VCaP (cell line): ENCODE results near the gene TOP2B.

ENCODE experiments used
- H3K27ac ChIP-seq: fragments of 450-650 bp; 2 replicates; pipeline ENCODE4 v1.5.1; 2017
- TF ChIP-seq, protein P1 (sequence below): fragments of 450-650 bp; conservative IDR thresholded peaks from 2 replicates; pipeline ENCODE4 v1.5.1; 2017; ENCODE audit warnings: mild to moderate bottlenecking, moderate library complexity

The TOP2B gene

DNA sequence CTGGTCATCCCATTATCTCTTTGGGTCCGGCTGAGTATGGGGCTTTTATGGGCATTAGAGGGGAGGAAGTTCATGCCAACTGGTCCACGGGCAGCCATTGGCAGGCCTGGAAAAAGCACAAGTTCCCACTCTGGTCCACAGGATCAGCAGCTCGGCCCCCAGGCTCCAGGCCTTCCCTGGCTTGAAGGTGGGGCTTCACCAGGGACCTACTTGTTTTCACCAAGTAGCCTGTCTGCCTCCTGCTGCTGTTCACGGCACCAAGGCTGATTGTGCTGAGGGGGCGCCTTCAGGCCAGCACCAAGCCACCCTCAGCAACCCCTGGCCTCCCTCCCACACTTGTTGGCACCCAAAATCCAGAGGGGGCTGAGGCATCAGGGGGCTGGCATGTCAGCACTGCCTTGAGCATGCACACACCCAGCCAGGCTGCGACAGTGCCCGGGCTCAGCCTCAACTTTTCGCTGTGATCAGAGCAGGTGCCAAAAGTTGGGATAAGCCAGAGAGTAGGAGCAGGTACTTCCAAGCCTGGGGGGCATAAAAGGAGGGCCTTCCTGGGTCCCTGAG is 9.1 kb upstream of the TOP2B start:
- TF ChIP-seq, protein P1, sequence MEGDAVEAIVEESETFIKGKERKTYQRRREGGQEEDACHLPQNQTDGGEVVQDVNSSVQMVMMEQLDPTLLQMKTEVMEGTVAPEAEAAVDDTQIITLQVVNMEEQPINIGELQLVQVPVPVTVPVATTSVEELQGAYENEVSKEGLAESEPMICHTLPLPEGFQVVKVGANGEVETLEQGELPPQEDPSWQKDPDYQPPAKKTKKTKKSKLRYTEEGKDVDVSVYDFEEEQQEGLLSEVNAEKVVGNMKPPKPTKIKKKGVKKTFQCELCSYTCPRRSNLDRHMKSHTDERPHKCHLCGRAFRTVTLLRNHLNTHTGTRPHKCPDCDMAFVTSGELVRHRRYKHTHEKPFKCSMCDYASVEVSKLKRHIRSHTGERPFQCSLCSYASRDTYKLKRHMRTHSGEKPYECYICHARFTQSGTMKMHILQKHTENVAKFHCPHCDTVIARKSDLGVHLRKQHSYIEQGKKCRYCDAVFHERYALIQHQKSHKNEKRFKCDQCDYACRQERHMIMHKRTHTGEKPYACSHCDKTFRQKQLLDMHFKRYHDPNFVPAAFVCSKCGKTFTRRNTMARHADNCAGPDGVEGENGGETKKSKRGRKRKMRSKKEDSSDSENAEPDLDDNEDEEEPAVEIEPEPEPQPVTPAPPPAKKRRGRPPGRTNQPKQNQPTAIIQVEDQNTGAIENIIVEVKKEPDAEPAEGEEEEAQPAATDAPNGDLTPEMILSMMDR: no peak
- no peak overlapping the region for H3K27ac ChIP-seq

DNA sequence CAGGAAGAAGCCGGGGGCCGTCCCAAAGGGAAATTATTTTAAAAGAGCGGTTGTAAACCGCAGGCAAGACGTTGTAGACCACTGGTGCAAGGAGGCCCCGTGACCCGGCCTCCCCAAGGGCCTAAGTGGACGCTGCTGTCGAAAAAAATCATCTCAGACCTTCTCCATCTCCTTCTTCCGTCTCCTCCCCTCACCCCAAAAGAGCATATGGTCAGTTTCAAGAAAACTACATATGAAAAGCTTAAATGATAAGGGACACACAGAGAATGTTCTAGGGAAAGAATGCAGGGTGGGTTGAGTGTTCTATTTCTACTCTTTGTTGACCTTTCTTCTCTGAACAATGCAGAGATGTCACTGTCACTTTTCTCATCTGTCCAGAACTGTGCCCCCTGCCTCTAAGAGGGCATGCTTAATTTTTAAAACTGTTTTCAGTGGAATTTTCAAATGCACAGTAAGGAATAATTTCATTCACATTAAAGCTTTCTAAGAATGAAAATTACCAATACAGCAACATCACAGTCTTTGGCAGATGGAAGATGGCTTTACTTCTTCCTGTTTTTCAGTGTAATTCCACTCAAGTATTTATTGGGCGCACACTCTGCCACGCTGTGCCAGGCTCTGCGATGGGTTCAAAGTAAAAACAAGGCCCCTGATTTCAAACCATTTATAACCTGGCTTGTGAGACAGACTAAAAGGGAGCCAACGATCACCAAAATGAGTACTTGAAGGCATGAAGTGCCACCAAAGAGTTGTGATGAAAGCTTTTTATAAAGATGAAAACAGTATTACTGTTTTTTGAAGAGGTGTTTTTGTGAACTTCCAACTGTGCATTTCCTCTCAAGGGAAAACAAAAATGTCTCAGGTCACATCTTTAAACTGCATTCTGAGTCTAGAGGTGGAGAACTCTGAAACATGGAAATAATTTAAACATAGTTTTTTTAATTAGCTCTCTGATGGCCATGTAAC is 891 bp upstream of the TOP2B start:
- TF ChIP-seq, protein P1: no peak
- peak overlapping the region; percentile 99 for H3K27ac ChIP-seq

DNA sequence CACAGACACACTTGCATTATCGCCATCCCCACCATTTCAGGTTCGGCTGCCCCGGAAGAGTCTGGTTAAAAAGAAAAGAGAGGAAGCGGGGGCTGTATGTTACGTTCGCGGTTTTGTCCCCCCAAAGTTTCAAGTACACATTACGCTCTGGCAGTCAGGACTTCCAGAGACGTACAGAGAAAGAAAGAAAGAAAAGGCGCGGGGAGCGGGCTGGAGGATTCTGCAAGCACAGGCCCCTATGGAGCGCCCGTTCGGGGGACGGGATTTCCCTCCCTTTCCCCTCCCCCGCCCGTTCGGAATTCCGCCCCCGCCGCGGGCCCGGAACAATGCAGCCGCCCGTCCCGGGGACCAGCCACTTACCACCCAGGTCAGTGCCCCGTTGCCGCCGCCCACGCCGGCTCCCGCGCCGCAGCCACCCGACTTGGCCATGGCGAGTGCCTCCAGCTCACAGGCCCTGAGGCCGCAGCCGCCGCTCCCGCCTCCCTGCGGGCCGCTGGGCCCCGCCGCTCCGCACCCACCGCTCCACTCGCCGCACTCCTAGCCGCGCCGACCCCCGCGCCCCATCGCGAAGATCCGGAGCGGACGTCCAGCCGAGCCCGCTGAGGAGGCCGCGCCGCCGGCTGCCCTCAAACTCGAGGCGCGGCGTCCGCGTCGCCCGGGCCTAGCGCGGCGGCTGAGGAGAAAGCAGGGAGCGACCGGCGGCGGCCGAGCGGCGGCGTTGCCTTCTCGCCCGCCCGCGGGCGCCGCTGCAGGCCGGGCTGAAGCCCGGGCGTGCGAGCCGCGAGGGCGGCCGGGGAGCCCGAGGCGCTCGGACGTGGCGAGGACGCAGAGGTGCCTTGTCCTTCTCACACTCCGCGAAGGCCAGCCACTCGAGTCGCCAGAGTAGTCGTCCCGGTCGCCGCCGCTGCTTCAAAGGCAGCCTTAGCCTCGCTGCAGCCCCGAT is 567 bp downstream of the TOP2B start:
- TF ChIP-seq, protein P1: 0 out of 2 replicates have a peak, but pooled peaks have one; percentile 10
- H3K27ac ChIP-seq: peak overlapping the region; percentile 99

DNA sequence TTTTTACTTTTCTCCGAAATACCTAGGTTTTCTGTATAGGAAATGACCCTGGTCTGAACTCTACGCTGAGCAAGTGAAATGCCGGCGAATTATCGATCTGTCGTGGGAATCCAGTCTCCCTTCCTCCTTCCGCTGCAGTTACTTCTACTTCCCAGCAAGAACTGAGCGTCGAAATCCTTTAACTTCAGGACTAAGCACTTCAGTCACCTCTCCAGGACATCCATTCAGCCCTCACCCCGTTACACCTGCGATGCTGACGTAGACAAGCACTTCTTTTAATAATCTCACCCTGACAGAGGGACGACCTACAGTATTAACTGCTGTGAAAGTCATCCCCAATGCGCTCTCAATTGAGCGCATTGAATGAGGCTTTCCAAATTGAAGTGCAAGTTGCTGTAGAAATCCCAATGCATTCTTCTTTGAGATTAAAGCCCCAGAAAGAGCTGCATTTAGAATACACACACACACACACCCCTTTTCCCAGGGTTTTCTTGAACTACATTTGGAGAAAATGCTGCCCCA is 1.3 kb downstream of the TOP2B start:
- peak overlapping the region; percentile 99 for H3K27ac ChIP-seq
- TF ChIP-seq, protein P1: no peak

DNA sequence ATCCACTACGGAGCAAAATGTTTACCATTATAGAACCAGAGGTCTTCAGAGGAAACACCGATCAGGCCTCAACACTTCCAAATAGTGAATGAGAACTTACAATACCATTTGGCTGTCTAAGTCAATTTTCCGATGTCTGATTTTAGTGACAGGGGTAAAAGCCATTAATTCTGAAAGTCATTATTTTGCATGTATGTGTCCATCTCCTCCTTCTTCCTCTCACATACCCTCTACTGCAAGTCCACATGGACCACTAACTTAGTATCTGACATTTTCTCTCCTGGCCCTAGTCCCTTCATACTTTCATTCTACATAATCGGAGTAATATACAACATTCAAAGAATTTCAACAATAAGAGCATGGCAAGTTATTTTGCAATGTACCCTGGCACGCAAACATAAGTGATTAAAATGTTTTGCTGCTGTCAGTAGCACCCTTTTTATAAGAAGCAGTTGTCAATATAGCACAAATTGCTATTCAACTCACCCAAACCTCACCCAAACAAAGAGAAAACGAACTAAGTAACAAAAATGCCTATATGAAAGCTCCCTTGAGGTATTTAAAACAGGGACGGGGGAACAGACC is 1.9 kb downstream of the TOP2B start:
- H3K27ac ChIP-seq: peak overlapping the region; percentile 99
- TF ChIP-seq, protein P1: no peak

DNA sequence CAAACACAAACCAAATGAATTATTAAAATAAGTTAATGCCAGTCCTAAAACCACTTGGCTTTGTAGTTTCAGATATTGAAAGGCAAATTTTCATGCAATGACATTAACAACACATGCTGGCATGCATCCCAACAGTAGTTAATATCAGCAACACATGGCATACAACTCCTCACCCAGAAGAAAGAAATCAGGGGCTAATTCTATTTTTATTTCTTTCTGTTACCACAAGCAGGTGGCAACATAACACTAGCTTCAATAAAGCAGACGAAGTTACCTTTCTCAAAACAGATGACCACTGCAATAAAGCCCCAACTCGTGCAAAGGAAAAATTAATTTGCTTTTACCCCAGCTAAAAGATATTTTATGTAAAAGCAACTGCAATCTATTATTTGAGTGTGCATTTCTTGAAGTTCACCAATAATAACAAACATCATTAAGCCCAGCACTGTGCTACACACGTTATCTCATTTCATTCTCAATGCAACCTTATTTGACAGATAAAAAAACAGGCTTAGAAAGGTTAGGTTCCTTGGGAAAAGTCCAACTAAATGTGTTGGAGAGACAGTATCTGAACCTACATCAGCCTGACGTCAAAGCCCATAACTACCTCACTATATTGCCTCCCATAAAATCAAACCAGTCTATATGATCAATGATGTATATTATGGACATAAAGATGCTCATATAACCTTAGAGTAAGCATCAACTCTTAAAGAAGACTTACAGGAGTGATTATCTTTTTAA is 2.8 kb downstream of the TOP2B start:
- TF ChIP-seq, protein P1: peak; percentile 55
- H3K27ac ChIP-seq: peak overlapping the region; percentile 99
